Thyroid gland (tissue), 4 donors: ENCODE results near the gene FBXW4. TPM values are rescaled to one million over a fixed set of nuclear protein-coding genes. Genes with fewer than 3 reads are reported as not detected.

ENCODE experiments used
- DNase-seq, 2 donors: peaks; one replicate each; pipeline ENCODE4 v3.0.0-alpha.2; 2019
- H3K27ac ChIP-seq, 3 donors: fragments of 200-600 bp; sonication (generic); 1 replicate in 2 of 3; 2 replicates in 1 of 3; pipeline ENCODE4 v1.5.1; 2016 to 2019; ENCODE audit warnings: mild to moderate bottlenecking in 1 of 3, moderate library complexity in 1 of 3
- H3K27me3 ChIP-seq: fragments of 200-600 bp; sonication (generic); one replicate; pipeline ENCODE4 v1.5.1; 2019
- H3K36me3 ChIP-seq, 2 donors: fragments of 200-600 bp; sonication (generic); one replicate each; pipeline ENCODE4 v1.5.1; 2016 to 2019
- H3K4me1 ChIP-seq, 2 donors: fragments of 200-600 bp; sonication (generic); one replicate each; pipeline ENCODE4 v1.5.1; 2017 to 2019
- H3K4me3 ChIP-seq, 3 donors: fragments of 200-600 bp; sonication (generic); replicated peaks in 1 of 3; 1 replicate in 2 of 3; 2 replicates in 1 of 3; pipeline ENCODE4 v1.5.1; 2016; ENCODE audit warnings: mild to moderate bottlenecking in 1 of 3
- H3K9me3 ChIP-seq: fragments of 200-600 bp; sonication (generic); one replicate; pipeline ENCODE4 v1.5.1; 2017
- CTCF ChIP-seq, 6 experiments: fragments of 200-600 bp in 3 of 6; fragments of 450-650 bp in 3 of 6; sonication (generic) in 3 of 6; IDR thresholded peaks; one replicate each; pipeline ENCODE4 v1.5.1; 2016 to 2019; ENCODE audit warnings: antibody characterized with exemption in 6 of 6, mild to moderate bottlenecking in 2 of 6, inconsistent platforms in 1 of 6, moderate library complexity in 1 of 6
- POLR2A ChIP-seq, 2 donors: fragments of 450-650 bp; IDR thresholded peaks; one replicate each; pipeline ENCODE4 v1.6.1; 2017; ENCODE audit warnings: antibody characterized with exemption in 2 of 2, mild to moderate bottlenecking in 2 of 2, moderate library complexity in 1 of 2
- WGBS, 2 donors: methylation state at CpG; one replicate each; pipeline ENCODE4 v1.1.5; 2017; 5-methylcytosine and 5-hydroxymethylcytosine counted together
- intact Hi-C: fragments of 100-400 bp; cut with DNase I; formaldehyde crosslinking; loops from one replicate; pipeline ENCODE4 v1.15.1; 2023
- total RNA-seq, 4 donors: library from RNA; depleted of rRNA; stranded (reverse); fragments of >200 nt; gene quantifications; one replicate each; pipeline ENCODE4 v1.2.3, GENCODE V29; 2016

Gene FBXW4
- total RNA-seq, 4 donors from 2014 or later = 59.5 to 94.2 (median 72.2) TPM

- H3K4me3 ChIP-seq = no peak overlapping the region
- 68 to 80% methylated on average over 9 to 12 of the region's 15 CpGs for WGBS, 2 donors
- intact Hi-C loops = no loop called here
- no peak overlapping the region for H3K27ac ChIP-seq
- TF ChIP-seq CTCF (IDR thresholded peaks at IDR 0.05) = no peak
- no peak for TF ChIP-seq POLR2A (IDR thresholded peaks at IDR 0.05)
- H3K27me3 ChIP-seq = peaks cover 10% of the 10 kb centered on the region
- H3K4me1 ChIP-seq = peaks cover under 1 to 7% of the 10 kb centered on the region in 2 donors
- H3K36me3 ChIP-seq = no peaks in the 10 kb centered on the region
- no peak for DNase-seq
- no peaks in the 10 kb centered on the region for H3K9me3 ChIP-seq
Measured at GRCh38 chr10:101564490-101564991, 130.4 kb downstream of the FBXW4 start.

GRCh38 chr10:101563497-101564040 lies 131.4 kb downstream of the FBXW4 start:
- Histone ChIP-seq H3K36me3 (no peaks in the 10 kb centered on the region), H3K4me3 (no peak overlapping the region), H3K4me1 (peaks cover 0 to 5% of the 10 kb centered on the region in 2 donors), H3K27me3 (peaks cover 6% of the 10 kb centered on the region), H3K9me3 (no peaks in the 10 kb centered on the region), H3K27ac (no peak overlapping the region)
- TF ChIP-seq CTCF (IDR thresholded peaks at IDR 0.05) = no peak
- 72 to 76% methylated on average over 9 to 11 of the region's 11 CpGs for WGBS, 2 donors
- intact Hi-C loops = no loop called here
- no peak for DNase-seq

- peaks cover 0 to 5% of the 10 kb centered on the region in 2 donors for H3K4me1 ChIP-seq
- no peaks in the 10 kb centered on the region for H3K9me3 ChIP-seq
- intact Hi-C loops = no loop called here
- 48 to 75% methylated on average over 3 of the region's 3 CpGs for WGBS, 2 donors
- TF ChIP-seq POLR2A (IDR thresholded peaks at IDR 0.05) (no peak), CTCF (IDR thresholded peaks at IDR 0.05) (no peak)
- no peak overlapping the region for H3K4me3 ChIP-seq
- H3K36me3 ChIP-seq = no peaks in the 10 kb centered on the region
- DNase-seq = no peak
- no peak overlapping the region for H3K27ac ChIP-seq
- H3K27me3 ChIP-seq = peaks cover 6% of the 10 kb centered on the region
Measured at GRCh38 chr10:101563007-101563406, 132.0 kb downstream of the FBXW4 start.

- DNase-seq = no peak
- intact Hi-C loops = no loop called here
- TF ChIP-seq CTCF (IDR thresholded peaks at IDR 0.05) (no peak), POLR2A (IDR thresholded peaks at IDR 0.05) (no peak)
Measured at GRCh38 chr10:101562231-101562630, 132.7 kb downstream of the FBXW4 start.

GRCh38 chr10:101561068-101561915 lies 133.7 kb downstream of the FBXW4 start:
- Histone ChIP-seq H3K4me3 (no peak overlapping the region), H3K36me3 (no peaks in the 10 kb centered on the region), H3K27ac (no peak overlapping the region), H3K27me3 (peaks cover 6% of the 10 kb centered on the region), H3K9me3 (no peaks in the 10 kb centered on the region), H3K4me1 (no peaks in the 10 kb centered on the region)
- no peak for DNase-seq
- TF ChIP-seq CTCF (IDR thresholded peaks at IDR 0.05) = no peak
- no peak for TF ChIP-seq POLR2A (IDR thresholded peaks at IDR 0.05)
- 74 to 75% methylated on average over 8 to 11 of the region's 15 CpGs for WGBS, 2 donors
- intact Hi-C loops = no loop called here

More at GRCh38 chr10:101562231-101562630, 132.7 kb downstream of the FBXW4 start:
- 87 to 89% methylated on average over 5 of the region's 5 CpGs for whole genome bisulfite sequencing, 2 donors
- Histone ChIP-seq H3K27me3 (peaks cover 6% of the 10 kb centered on the region), H3K4me1 (peaks cover 0 to 5% of the 10 kb centered on the region in 2 donors), H3K36me3 (no peaks in the 10 kb centered on the region), H3K27ac (no peak overlapping the region), H3K9me3 (no peaks in the 10 kb centered on the region), H3K4me3 (no peak overlapping the region)
